ENCODE results near the gene CARTPT.

CARTPT gene

DNA sequence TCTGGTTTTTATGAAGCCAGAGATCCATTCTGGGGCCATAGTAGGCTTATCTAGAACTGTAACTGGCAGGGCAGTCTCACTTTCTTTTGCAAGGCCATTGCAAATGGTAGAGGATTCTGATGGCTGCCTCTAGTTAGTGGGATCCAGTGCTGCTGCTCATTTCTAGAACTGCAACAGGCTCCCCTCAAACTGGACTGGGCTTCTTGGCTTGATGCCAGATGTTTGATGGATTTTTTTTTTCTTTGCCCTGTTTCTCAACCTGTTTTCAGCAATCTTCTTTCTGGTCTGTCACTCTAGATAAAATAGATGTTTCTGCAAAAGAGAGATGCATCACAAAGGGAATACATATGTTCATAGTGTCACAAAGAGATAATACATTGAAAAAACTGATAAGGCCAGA, 11.9 kb downstream of the CARTPT start:
- no peak for DNase-seq (ENCODE audit: extremely low read depth, low read depth)
- no peak overlapping the region for H3K4me3 ChIP-seq (replicated peaks; ENCODE audit: low read depth, low read length)
- TF ChIP-seq, protein P1, sequence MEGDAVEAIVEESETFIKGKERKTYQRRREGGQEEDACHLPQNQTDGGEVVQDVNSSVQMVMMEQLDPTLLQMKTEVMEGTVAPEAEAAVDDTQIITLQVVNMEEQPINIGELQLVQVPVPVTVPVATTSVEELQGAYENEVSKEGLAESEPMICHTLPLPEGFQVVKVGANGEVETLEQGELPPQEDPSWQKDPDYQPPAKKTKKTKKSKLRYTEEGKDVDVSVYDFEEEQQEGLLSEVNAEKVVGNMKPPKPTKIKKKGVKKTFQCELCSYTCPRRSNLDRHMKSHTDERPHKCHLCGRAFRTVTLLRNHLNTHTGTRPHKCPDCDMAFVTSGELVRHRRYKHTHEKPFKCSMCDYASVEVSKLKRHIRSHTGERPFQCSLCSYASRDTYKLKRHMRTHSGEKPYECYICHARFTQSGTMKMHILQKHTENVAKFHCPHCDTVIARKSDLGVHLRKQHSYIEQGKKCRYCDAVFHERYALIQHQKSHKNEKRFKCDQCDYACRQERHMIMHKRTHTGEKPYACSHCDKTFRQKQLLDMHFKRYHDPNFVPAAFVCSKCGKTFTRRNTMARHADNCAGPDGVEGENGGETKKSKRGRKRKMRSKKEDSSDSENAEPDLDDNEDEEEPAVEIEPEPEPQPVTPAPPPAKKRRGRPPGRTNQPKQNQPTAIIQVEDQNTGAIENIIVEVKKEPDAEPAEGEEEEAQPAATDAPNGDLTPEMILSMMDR (IDR thresholded peaks at IDR 0.05; ENCODE audit: low read depth, low read length, missing control alignments) = no peak

DNA sequence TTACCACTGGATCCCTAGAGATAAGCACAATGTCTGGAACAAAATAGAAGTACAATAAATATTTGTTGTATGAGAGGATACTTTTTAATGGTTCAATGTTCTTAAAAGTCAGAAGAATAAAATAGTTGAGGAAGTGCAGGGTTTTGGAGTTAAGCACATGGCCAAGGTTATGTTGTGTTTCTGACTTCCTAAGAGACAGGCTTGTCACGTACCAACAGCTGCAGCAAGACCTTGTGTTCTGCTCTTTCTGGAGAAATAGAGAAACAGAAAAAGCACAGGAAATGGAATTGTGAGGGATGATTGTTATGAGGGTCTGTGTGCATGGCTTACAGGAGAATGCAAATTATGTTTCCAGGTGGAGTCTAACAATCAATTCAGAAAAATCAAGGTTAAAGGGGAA, 12.9 kb downstream of the CARTPT start:
- no peak for DNase-seq (ENCODE audit: extremely low read depth, low read depth)
- TF ChIP-seq, protein P1 (IDR thresholded peaks at IDR 0.05; ENCODE audit: low read depth, low read length, missing control alignments) = no peak

DNA sequence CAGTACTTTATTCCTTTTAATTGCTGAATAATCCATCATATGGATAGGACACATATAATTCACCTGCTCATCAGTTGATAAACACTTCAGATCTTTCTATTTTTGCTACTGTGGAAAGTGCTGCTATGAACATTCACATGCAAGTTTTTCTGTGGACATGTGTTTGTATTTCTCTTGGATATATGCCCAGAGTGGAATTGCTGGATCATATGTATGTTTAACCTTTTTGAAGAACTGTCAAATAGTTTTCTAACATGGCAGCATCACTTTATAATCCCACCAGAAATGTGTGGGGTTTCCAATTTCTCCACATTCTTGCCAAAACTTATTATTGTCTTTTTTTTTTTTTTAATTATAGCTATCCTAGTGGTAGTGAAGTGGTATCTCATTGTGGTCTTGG, 15.1 kb downstream of the CARTPT start:
- DNase-seq (ENCODE audit: extremely low read depth, low read depth) = no peak
- TF ChIP-seq, protein P1 (IDR thresholded peaks at IDR 0.05; ENCODE audit: low read depth, low read length, missing control alignments) = no peak
- no peak overlapping the region for H3K4me3 ChIP-seq (replicated peaks; ENCODE audit: low read depth, low read length)

More for the DNA sequence above, 12.9 kb downstream of the CARTPT start:
- no peak overlapping the region for H3K4me3 ChIP-seq (replicated peaks; ENCODE audit: low read depth, low read length)

GRCh38 chr5:71737931-71738539, 19.0 kb downstream of the CARTPT start:
- H3K4me3 ChIP-seq (replicated peaks; ENCODE audit: low read depth, low read length) = no peak overlapping the region
- TF ChIP-seq, protein P1 (IDR thresholded peaks at IDR 0.05; ENCODE audit: low read depth, low read length, missing control alignments) = no peak
- no peak for DNase-seq (ENCODE audit: extremely low read depth, low read depth)

GRCh38 chr5:71738662-71739361, 19.7 kb downstream of the CARTPT start:
- DNase-seq (ENCODE audit: extremely low read depth, low read depth) = no peak
- TF ChIP-seq, protein P1 (IDR thresholded peaks at IDR 0.05; ENCODE audit: low read depth, low read length, missing control alignments) = no peak
- no peak overlapping the region for H3K4me3 ChIP-seq (replicated peaks; ENCODE audit: low read depth, low read length)

- no peak for DNase-seq (ENCODE audit: extremely low read depth, low read depth)
- TF ChIP-seq, protein P1 (IDR thresholded peaks at IDR 0.05; ENCODE audit: low read depth, low read length, missing control alignments) = no peak
- no peak overlapping the region for H3K4me3 ChIP-seq (replicated peaks; ENCODE audit: low read depth, low read length)
Measured at GRCh38 chr5:71740015-71740753, 21.1 kb downstream of the CARTPT start.

All from HFF-Myc (cell line).